Gastrocnemius medialis (tissue), 4 donors: ENCODE measurements around the gene UNC45B. TPM values are rescaled to one million over a fixed set of nuclear protein-coding genes. Genes with fewer than 3 reads are reported as not detected.

Source experiments
- ATAC-seq, 2 donors: fragments of 150-250 bp; one replicate each; pipeline ENCODE4 v1.9.1; 2016
- DNase-seq, 2 donors: peaks; one replicate each; pipeline ENCODE4 v3.0.0-alpha.2; 2019
- H3K27ac ChIP-seq, 4 donors: fragments of 200-600 bp; sonication (generic); 1 replicate in 1 of 4; 2 replicates in 3 of 4; pipeline ENCODE4 v1.5.1; 2016 to 2018; ENCODE audit warnings: mild to moderate bottlenecking in 2 of 4, moderate library complexity in 1 of 4
- H3K27me3 ChIP-seq, 3 donors: fragments of 200-600 bp; sonication (generic) in 2 of 3; 1 replicate in 1 of 3; 2 replicates in 2 of 3; pipeline versions ENCODE4 v1.5.1 to v1.6.0; 2016 to 2019; ENCODE audit warnings: mild to moderate bottlenecking in 1 of 3, moderate library complexity in 1 of 3
- H3K36me3 ChIP-seq, 2 donors: fragments of 200-600 bp; sonication (generic) in 1 of 2; one replicate each; pipeline ENCODE4 v1.5.1; 2017 to 2018
- H3K4me1 ChIP-seq, 2 donors: fragments of 200-600 bp; sonication (generic) in 1 of 2; one replicate each; pipeline ENCODE4 v1.5.1; 2016 to 2017; ENCODE audit warnings: mild to moderate bottlenecking in 2 of 2
- H3K4me3 ChIP-seq, 4 donors: fragments of 200-600 bp; sonication (generic) in 3 of 4; 1 replicate in 1 of 4; 2 replicates in 3 of 4; pipeline ENCODE4 v1.5.1; 2016 to 2019; ENCODE audit warnings: mild to moderate bottlenecking in 2 of 4
- H3K9me3 ChIP-seq, 3 donors: fragments of 200-600 bp; sonication (generic) in 2 of 3; 1 replicate in 1 of 3; 2 replicates in 2 of 3; pipeline ENCODE4 v1.5.1; 2016 to 2019
- POLR2A ChIP-seq, 2 donors: fragments of 450-650 bp; IDR thresholded peaks; one replicate each; pipeline ENCODE4 v1.6.1; 2017; ENCODE audit warnings: antibody characterized with exemption in 2 of 2, mild to moderate bottlenecking in 2 of 2, moderate library complexity in 2 of 2
- in situ Hi-C, 4 donors: fragments of 200-750 bp; cut with MboI; loops; one replicate each; pipeline versions ENCODE4 v1.15.0 to v1.8.0; 2017; ENCODE audit warnings: low sequenced_read_pairs in 4 of 4
- intact Hi-C: fragments of 100-400 bp; cut with DNase I; formaldehyde crosslinking; loops from one replicate; pipeline ENCODE4 v1.15.1; 2023; ENCODE audit warnings: low total_unique reads
- total RNA-seq, 4 donors: library from RNA; depleted of rRNA; stranded (reverse); fragments of >200 nt; gene quantifications; one replicate each; pipeline versions ENCODE4 v1.1.0 to v1.2.3, GENCODE V29; 2016
- TF ChIP-seq, protein P1 (sequence below), 5 experiments: fragments of 450-650 bp in 3 of 5; fragments of 200-600 bp in 2 of 5; sonication (generic) in 2 of 5; IDR thresholded peaks in 4 of 5; conservative IDR thresholded peaks in 1 of 5; 1 replicate in 4 of 5; 2 replicates in 1 of 5; pipeline ENCODE4 v1.5.1; 2016 to 2019; ENCODE audit warnings: antibody characterized with exemption in 5 of 5, mild to moderate bottlenecking in 3 of 5, moderate library complexity in 3 of 5

The UNC45B gene
- total RNA-seq, 4 donors from 2014 or later = 73.7 to 150 (median 105) TPM

DNA sequence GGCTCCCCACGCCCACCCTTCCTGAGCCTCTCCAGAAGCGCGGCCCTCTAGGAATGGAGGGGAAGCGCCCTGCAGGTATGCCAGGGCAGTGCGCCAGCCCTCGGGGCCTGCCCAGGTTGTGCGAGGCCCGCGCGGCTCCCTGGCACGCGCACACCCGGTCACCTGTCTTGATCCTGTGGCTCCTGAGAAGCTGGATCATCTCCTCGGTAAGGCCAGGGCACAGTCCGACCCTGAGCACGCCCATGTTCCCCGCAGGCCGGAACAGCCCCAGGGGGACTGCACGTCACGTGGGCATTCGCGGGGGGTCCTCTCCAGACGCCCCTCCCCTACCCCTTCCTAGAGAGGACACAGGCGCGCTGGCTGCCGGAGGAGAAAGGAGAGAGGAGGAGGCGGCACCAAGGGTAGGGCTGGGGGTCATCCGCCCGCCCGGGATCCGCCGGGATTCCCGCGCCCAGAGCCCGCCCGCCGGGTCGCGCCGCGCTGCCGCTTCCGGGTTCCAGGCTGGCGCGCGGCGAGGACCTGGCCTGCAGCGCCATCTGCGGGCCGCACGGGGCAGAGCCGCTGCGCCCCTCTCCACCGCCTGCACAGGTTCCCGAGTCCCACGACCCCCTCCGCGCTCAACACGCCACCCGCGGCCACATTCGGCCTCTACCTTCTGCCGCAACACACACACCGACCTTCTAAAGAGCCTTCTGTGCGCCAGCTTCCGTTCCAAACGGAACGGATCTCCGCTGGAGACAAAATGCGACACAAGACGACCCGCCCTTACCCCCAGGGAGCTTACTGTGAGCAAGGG lies 28.0 kb upstream of the UNC45B start, which contains the start of gene RAD51D:
Gene RAD51D (minus strand): TSS at position 491 of the 796 bp plus-strand sequence. CDS start 247 bp downstream, at position 244.
- in situ Hi-C loops (loop anchor here (5.0 to 25.0 kb wide), 7 partner anchors 282 to 702 kb away; no protein-coding TSS in a partner anchor), intact Hi-C loops (loop anchor here (1.0 kb wide), 3 partner anchors 30 to 699 kb away; partner anchors contain the start of genes CCT6B and ZNF830)
- H3K27ac ChIP-seq = peak within 1 kb of the TSS; percentile 64 to 79 (median 73)
- ATAC-seq (peak; percentile 91 to 96), DNase-seq (peak; percentile 23 to 46)
- TF ChIP-seq POLR2A (IDR thresholded peaks at IDR 0.05) = no peak
- TF ChIP-seq, protein P1, sequence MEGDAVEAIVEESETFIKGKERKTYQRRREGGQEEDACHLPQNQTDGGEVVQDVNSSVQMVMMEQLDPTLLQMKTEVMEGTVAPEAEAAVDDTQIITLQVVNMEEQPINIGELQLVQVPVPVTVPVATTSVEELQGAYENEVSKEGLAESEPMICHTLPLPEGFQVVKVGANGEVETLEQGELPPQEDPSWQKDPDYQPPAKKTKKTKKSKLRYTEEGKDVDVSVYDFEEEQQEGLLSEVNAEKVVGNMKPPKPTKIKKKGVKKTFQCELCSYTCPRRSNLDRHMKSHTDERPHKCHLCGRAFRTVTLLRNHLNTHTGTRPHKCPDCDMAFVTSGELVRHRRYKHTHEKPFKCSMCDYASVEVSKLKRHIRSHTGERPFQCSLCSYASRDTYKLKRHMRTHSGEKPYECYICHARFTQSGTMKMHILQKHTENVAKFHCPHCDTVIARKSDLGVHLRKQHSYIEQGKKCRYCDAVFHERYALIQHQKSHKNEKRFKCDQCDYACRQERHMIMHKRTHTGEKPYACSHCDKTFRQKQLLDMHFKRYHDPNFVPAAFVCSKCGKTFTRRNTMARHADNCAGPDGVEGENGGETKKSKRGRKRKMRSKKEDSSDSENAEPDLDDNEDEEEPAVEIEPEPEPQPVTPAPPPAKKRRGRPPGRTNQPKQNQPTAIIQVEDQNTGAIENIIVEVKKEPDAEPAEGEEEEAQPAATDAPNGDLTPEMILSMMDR (IDR thresholded peaks at IDR 0.05 in 4 of 5, conservative IDR thresholded peaks at IDR 0.05 in 1 of 5) = peak; percentile 85 to 99 (median 96)
- no peaks in the 10 kb centered on the region for H3K27me3 ChIP-seq
- H3K9me3 ChIP-seq = no peaks in the 10 kb centered on the region
- peak within 1 kb of the TSS; percentile 70 to 98 (median 75) for H3K4me3 ChIP-seq
- H3K36me3 ChIP-seq = no peaks in the 10 kb centered on the region
- peaks cover 6 to 7% of the 10 kb centered on the region in 2 donors for H3K4me1 ChIP-seq

DNA sequence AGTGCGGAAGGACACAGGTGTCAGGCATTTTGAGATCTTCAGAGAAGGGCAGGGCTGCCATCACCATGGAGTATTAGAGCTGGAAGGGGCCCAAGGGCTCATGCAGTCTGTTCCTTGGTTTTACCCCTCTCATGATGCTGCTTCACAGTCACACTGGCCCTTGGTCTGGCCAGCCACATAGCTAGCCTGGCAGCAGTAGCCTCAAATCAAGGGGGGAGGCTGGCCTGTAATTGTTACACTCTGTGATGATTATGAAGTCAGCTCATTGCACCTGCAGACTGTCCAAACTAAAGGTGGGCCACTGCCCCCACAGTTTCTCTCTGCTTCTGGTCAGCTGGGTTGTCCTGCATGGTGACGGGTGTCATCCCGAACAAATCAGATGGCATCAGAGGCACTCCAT lies 26.3 kb upstream of the UNC45B start, which contains the start of gene FNDC8:
Gene FNDC8 (plus strand): TSS at position 301 of the 400 bp plus-strand sequence. CDS start 79 bp downstream, at position 380.
- ATAC-seq (no peak), DNase-seq (no peak)
- Histone ChIP-seq H3K36me3 (no peaks in the 10 kb centered on the region), H3K4me3 (no peak within 1 kb of the TSS), H3K9me3 (no peaks in the 10 kb centered on the region), H3K27ac (no peak within 1 kb of the TSS), H3K27me3 (no peaks in the 10 kb centered on the region), H3K4me1 (peaks cover 6 to 7% of the 10 kb centered on the region in 2 donors)
- TF ChIP-seq, protein P1 (IDR thresholded peaks at IDR 0.05 in 4 of 5, conservative IDR thresholded peaks at IDR 0.05 in 1 of 5) = no peak
- TF ChIP-seq POLR2A (IDR thresholded peaks at IDR 0.05) = no peak
- intact Hi-C loops (no loop called here), in situ Hi-C loops (loop anchor here (5.0 to 25.0 kb wide), 7 partner anchors 284 to 704 kb away; no protein-coding TSS in a partner anchor)

GRCh38 chr17:35127751-35128514 lies 19.7 kb upstream of the UNC45B start:
- H3K27me3 ChIP-seq = no peaks in the 10 kb centered on the region
- intact Hi-C loops = no loop called here
- DNase-seq = no peak
- H3K36me3 ChIP-seq = peaks cover 0 to 16% of the 10 kb centered on the region in 2 donors
- no peak overlapping the region for H3K27ac ChIP-seq
- TF ChIP-seq, protein P1 (IDR thresholded peaks at IDR 0.05 in 4 of 5, conservative IDR thresholded peaks at IDR 0.05 in 1 of 5) = no peak
- TF ChIP-seq POLR2A (IDR thresholded peaks at IDR 0.05) = no peak
- H3K4me3 ChIP-seq = no peak overlapping the region
- H3K4me1 ChIP-seq = no peaks in the 10 kb centered on the region
- in situ Hi-C loops = loop anchor here in 3 of 4 donors (10.0 kb wide), 3 partner anchors 583 to 703 kb away; no protein-coding TSS in a partner anchor
- no peaks in the 10 kb centered on the region for H3K9me3 ChIP-seq
- ATAC-seq = no peak

GRCh38 chr17:35129154-35129972 lies 18.3 kb upstream of the UNC45B start:
- Histone ChIP-seq H3K36me3 (peaks cover 0 to 30% of the 10 kb centered on the region in 2 donors), H3K27ac (no peak overlapping the region), H3K4me3 (no peak overlapping the region), H3K27me3 (no peaks in the 10 kb centered on the region), H3K4me1 (no peaks in the 10 kb centered on the region), H3K9me3 (no peaks in the 10 kb centered on the region)
- no peak for DNase-seq
- TF ChIP-seq, protein P1 (IDR thresholded peaks at IDR 0.05 in 4 of 5, conservative IDR thresholded peaks at IDR 0.05 in 1 of 5) = no peak
- TF ChIP-seq POLR2A (IDR thresholded peaks at IDR 0.05) = no peak
- ATAC-seq = no peak
- in situ Hi-C loops (loop anchor here in 3 of 4 donors (10.0 kb wide), 3 partner anchors 585 to 705 kb away; no protein-coding TSS in a partner anchor), intact Hi-C loops (no loop called here)
